HG03196 (cell line): ENCODE data around the gene PLA2G2D.

Source experiments
- ATAC-seq: cut with Tn5 transposase; IDR thresholded peaks from one replicate; pipeline ENCODE4 v1.9.1; 2021; ENCODE audit not compliant: unreplicated experiment

The PLA2G2D gene

GRCh38 chr1:20117236-20117635 is 2.1 kb downstream of the PLA2G2D start:
- no peak for ATAC-seq

GRCh38 chr1:20115916-20116315 is 3.4 kb downstream of the PLA2G2D start:
- no peak for ATAC-seq

GRCh38 chr1:20115479-20115878 is 3.9 kb downstream of the PLA2G2D start:
- no peak for ATAC-seq

- no peak for ATAC-seq
These were observed 5.2 kb downstream of the PLA2G2D start for GRCh38 chr1:20114021-20114648.

GRCh38 chr1:20112279-20113000 is 6.9 kb downstream of the PLA2G2D start:
- no peak for ATAC-seq

- ATAC-seq: no peak
These were observed 7.9 kb downstream of the PLA2G2D start for GRCh38 chr1:20111452-20111851.

GRCh38 chr1:20110679-20111078 is 8.7 kb downstream of the PLA2G2D start:
- ATAC-seq: no peak

GRCh38 chr1:20109223-20109856 is 10.0 kb downstream of the PLA2G2D start:
- ATAC-seq: no peak

GRCh38 chr1:20108366-20109123 is 10.8 kb downstream of the PLA2G2D start:
- ATAC-seq: no peak

- ATAC-seq: no peak
These were observed 11.5 kb downstream of the PLA2G2D start for GRCh38 chr1:20107796-20108195.

GRCh38 chr1:20107351-20107750 is 12.0 kb downstream of the PLA2G2D start:
- ATAC-seq: no peak

GRCh38 chr1:20105856-20106255 is 13.5 kb downstream of the PLA2G2D start:
- ATAC-seq: no peak

- ATAC-seq: no peak
These were observed 16.5 kb downstream of the PLA2G2D start for GRCh38 chr1:20102875-20103274.

- no peak for ATAC-seq
These were observed 18.5 kb downstream of the PLA2G2D start for GRCh38 chr1:20100632-20101355.

- ATAC-seq: no peak
These were observed 19.8 kb downstream of the PLA2G2D start for GRCh38 chr1:20099533-20099932.

- ATAC-seq: no peak
These were observed 22.4 kb downstream of the PLA2G2D start for GRCh38 chr1:20096840-20097447.

- no peak for ATAC-seq
These were observed 23.5 kb downstream of the PLA2G2D start for GRCh38 chr1:20095564-20096434.

GRCh38 chr1:20093940-20094391 is 25.4 kb downstream of the PLA2G2D start:
- no peak for ATAC-seq

- ATAC-seq: no peak
These were observed 26.0 kb downstream of the PLA2G2D start for GRCh38 chr1:20093303-20093702.
